ENCODE results near the gene TMIE.

TMIE gene

GRCh38 chr3:46684891-46685290, 16.3 kb upstream of the TMIE start:
- no peak for DNase-seq (ENCODE audit: low read depth)
- TF ChIP-seq CTCF (IDR thresholded peaks at IDR 0.05; ENCODE audit: control insufficient read depth, insufficient read depth, low read depth, low read length, missing control alignments), result no peak
- H3K4me3 ChIP-seq (ENCODE audit: control insufficient read depth, low read depth, low read length), result no peak overlapping the region

GRCh38 chr3:46685446-46685845, 15.7 kb upstream of the TMIE start:
- no peak for DNase-seq (ENCODE audit: low read depth)
- H3K4me3 ChIP-seq (ENCODE audit: control insufficient read depth, low read depth, low read length), result no peak overlapping the region
- TF ChIP-seq CTCF (IDR thresholded peaks at IDR 0.05; ENCODE audit: control insufficient read depth, insufficient read depth, low read depth, low read length, missing control alignments), result no peak

GRCh38 chr3:46690798-46691197, 10.4 kb upstream of the TMIE start:
- no peak overlapping the region for H3K4me3 ChIP-seq (ENCODE audit: control insufficient read depth, low read depth, low read length)
- no peak for DNase-seq (ENCODE audit: low read depth)
- no peak for TF ChIP-seq CTCF (IDR thresholded peaks at IDR 0.05; ENCODE audit: control insufficient read depth, insufficient read depth, low read depth, low read length, missing control alignments)

DNA sequence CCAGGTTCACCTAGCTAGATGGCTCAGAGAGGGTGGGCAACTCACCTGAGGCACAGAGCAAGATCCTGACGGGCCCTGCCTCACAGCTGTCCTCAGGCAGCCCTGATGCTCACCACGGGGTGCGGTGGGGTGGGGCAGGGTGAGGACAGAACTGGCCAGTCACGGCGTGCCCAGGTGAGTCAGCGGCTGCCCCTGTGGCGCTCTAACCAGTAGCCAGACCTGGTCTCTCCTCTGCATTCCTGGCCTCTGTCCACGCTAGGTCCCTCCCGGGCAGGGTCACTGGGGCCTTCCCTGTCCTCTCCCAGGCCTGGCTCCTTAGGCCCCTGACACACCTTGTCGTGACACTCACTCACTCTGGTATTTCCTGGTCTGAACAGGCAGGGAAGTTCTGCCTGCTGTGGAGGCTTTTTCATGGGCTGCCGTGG, 8.6 kb upstream of the TMIE start:
- H3K4me3 ChIP-seq (ENCODE audit: control insufficient read depth, low read depth, low read length), result peak overlapping the region; percentile 60
- TF ChIP-seq CTCF (IDR thresholded peaks at IDR 0.05; ENCODE audit: control insufficient read depth, insufficient read depth, low read depth, low read length, missing control alignments), result no peak
- no peak for DNase-seq (ENCODE audit: low read depth)

- no peak for DNase-seq (ENCODE audit: low read depth)
- peak within 1 kb of the TSS; percentile 60 for H3K4me3 ChIP-seq (ENCODE audit: control insufficient read depth, low read depth, low read length)
- TF ChIP-seq CTCF (IDR thresholded peaks at IDR 0.05; ENCODE audit: control insufficient read depth, insufficient read depth, low read depth, low read length, missing control alignments), result no peak
These were observed 7.9 kb upstream of the TMIE start, which contains the start of gene ALS2CL for GRCh38 chr3:46693038-46693891. ALS2CL (minus strand) TSS chr3:46693679; CDS start chr3:46689440, 4,239 bp downstream.

DNA sequence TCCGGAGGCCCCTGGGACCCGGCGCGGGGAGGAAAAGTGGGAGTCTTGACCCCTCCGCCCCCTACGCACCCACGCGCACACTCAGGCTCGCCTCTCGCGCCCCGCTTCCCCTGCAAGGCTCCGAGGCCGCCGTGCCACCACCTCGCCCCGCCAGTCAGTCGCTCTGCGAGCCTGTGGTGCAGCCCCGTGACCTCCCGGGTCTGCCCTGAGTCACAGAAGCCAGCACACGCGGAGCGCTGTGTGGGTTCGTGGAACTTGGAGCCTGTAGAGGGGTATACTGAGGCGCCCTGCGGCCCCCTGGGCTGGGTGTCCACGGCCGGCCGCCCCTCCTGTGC, 7.3 kb upstream of the TMIE start:
- no peak for DNase-seq (ENCODE audit: low read depth)
- peak overlapping the region; percentile 60 for H3K4me3 ChIP-seq (ENCODE audit: control insufficient read depth, low read depth, low read length)
- TF ChIP-seq CTCF (IDR thresholded peaks at IDR 0.05; ENCODE audit: control insufficient read depth, insufficient read depth, low read depth, low read length, missing control alignments), result no peak
